GM23338 (cell line): ENCODE data around the gene RNF115. TPM values are rescaled to one million over a fixed set of nuclear protein-coding genes. Genes with fewer than 3 reads are reported as not detected.

Experiments
- ATAC-seq: fragments of 200-7000 bp; cut with Tn5 transposase; 3 replicates; pipeline ENCODE4 v1.9.1; 2020
- DNase-seq: peaks from one replicate; pipeline ENCODE4 v3.0.0-alpha.2; 2015; ENCODE audit warnings: low spot score
- H2AFZ ChIP-seq: fragments of 200-600 bp; sonication (generic); 2 replicates; pipeline ENCODE4 v1.8.0; 2016; ENCODE audit warnings: antibody characterized with exemption, mild to moderate bottlenecking, moderate library complexity
- H3F3A ChIP-seq: fragments of 200-600 bp; sonication (generic); replicated peaks from 2 replicates; pipeline ENCODE4 v1.8.0; 2017; ENCODE audit warnings: antibody characterized with exemption, mixed run types, low read depth
- H3K27ac ChIP-seq: fragments of 200-600 bp; sonication (generic); 2 replicates; pipeline ENCODE4 v1.6.1; 2016; ENCODE audit warnings: low read depth
- H3K27me3 ChIP-seq: fragments of 200-600 bp; sonication (generic); 2 replicates; pipeline ENCODE4 v1.8.0; 2016; ENCODE audit warnings: mild to moderate bottlenecking, mixed run types, moderate library complexity; ENCODE audit not compliant: insufficient read depth
- H3K36me3 ChIP-seq: fragments of 200-600 bp; sonication (generic); 2 replicates; pipeline ENCODE4 v1.8.0; 2016; ENCODE audit warnings: mild to moderate bottlenecking; ENCODE audit not compliant: insufficient read depth
- H3K4me1 ChIP-seq: fragments of 200-600 bp; sonication (generic); 2 replicates; pipeline ENCODE4 v1.8.0; 2016; ENCODE audit warnings: mild to moderate bottlenecking, moderate library complexity; ENCODE audit not compliant: insufficient read depth
- H3K4me2 ChIP-seq: fragments of 200-600 bp; sonication (generic); 2 replicates; pipeline ENCODE4 v1.7.1; 2017; ENCODE audit warnings: mixed run types
- H3K4me3 ChIP-seq: fragments of 200-600 bp; sonication (generic); 2 replicates; pipeline ENCODE4 v1.6.1; 2016; ENCODE audit warnings: mixed run types
- H3K79me2 ChIP-seq: fragments of 200-600 bp; sonication (generic); replicated peaks from 2 replicates; pipeline ENCODE4 v1.8.0; 2017; ENCODE audit warnings: mild to moderate bottlenecking; ENCODE audit not compliant: insufficient read depth
- H3K9me2 ChIP-seq: fragments of 200-600 bp; sonication (generic); 2 replicates; pipeline ENCODE4 v1.8.0; 2017; ENCODE audit not compliant: insufficient read depth
- H4K20me1 ChIP-seq: fragments of 200-600 bp; sonication (generic); replicated peaks from 2 replicates; pipeline ENCODE4 v1.8.0; 2017; ENCODE audit warnings: mild to moderate bottlenecking; ENCODE audit not compliant: insufficient read depth
- H3K27ac Mint-ChIP-seq: 2 replicates; pipeline ENCODE4 v1.8.0; 2020; ENCODE audit warnings: inconsistent platforms, mild to moderate bottlenecking, moderate library complexity, mixed read lengths
- H3K27me3 Mint-ChIP-seq: 3 replicates; pipeline ENCODE4 v1.8.0; 2022; ENCODE audit warnings: low read depth, mild to moderate bottlenecking, moderate library complexity, mixed read lengths, inconsistent platforms; ENCODE audit not compliant: insufficient read depth, poor library complexity
- H3K36me3 Mint-ChIP-seq: 3 replicates; pipeline ENCODE4 v1.8.0; 2021; ENCODE audit warnings: low read depth, mild to moderate bottlenecking, inconsistent platforms, moderate library complexity, mixed read lengths
- H3K4me1 Mint-ChIP-seq: 3 replicates; pipeline ENCODE4 v1.8.0; 2020; ENCODE audit warnings: mild to moderate bottlenecking, inconsistent platforms, mixed read lengths
- H3K4me3 Mint-ChIP-seq: 3 replicates; pipeline ENCODE4 v1.8.0; 2021; ENCODE audit warnings: moderate library complexity, mild to moderate bottlenecking, inconsistent platforms, mixed read lengths
- H3K9me3 Mint-ChIP-seq: 3 replicates; pipeline ENCODE4 v1.8.0; 2020; ENCODE audit warnings: moderate library complexity, mild to moderate bottlenecking, inconsistent platforms, mixed read lengths
- CREB1 ChIP-seq: fragments of 250-450 bp; sonication (Bioruptor Pico); IDR thresholded peaks from 2 replicates; pipeline ENCODE4 v1.5.0; 2020; ENCODE audit warnings: low read depth, mild to moderate bottlenecking, moderate library complexity
- CTCF ChIP-seq, 2 experiments: fragments of 200-600 bp in 1 of 2; sonication (generic) in 1 of 2; conservative IDR thresholded peaks; 2 replicates each; pipeline versions ENCODE4 v1.5.1 to v1.6.1; 2016 to 2017; ENCODE audit warnings: antibody characterized with exemption in 2 of 2, low read depth in 2 of 2, mild to moderate bottlenecking in 2 of 2, moderate library complexity in 1 of 2
- ETS1 ChIP-seq: IDR thresholded peaks from 2 replicates; pipeline ENCODE4 v1.6.1; 2016; ENCODE audit warnings: antibody characterized with exemption
- EZH2 ChIP-seq: fragments of 200-600 bp; sonication (generic); IDR thresholded peaks from one replicate; pipeline ENCODE4 v1.8.0; 2017; ENCODE audit warnings: antibody characterized with exemption, mild to moderate bottlenecking, low read depth; ENCODE audit not compliant: unreplicated experiment
- EZH2phosphoT487 ChIP-seq: fragments of 200-600 bp; sonication (generic); IDR thresholded peaks from one replicate; pipeline ENCODE4 v1.8.1; 2018; ENCODE audit warnings: antibody characterized with exemption; ENCODE audit not compliant: unreplicated experiment
- JUNB ChIP-seq: IDR thresholded peaks from one replicate; pipeline ENCODE4 v1.6.1; 2016; ENCODE audit warnings: antibody characterized with exemption; ENCODE audit not compliant: unreplicated experiment
- NANOG ChIP-seq: IDR thresholded peaks from 2 replicates; pipeline ENCODE4 v1.6.1; 2016; ENCODE audit warnings: antibody characterized with exemption, borderline replicate concordance
- POLR2AphosphoS5 ChIP-seq: IDR thresholded peaks from 2 replicates; pipeline ENCODE4 v1.6.1; 2016; ENCODE audit warnings: antibody characterized with exemption, low read depth
- REST ChIP-seq: IDR thresholded peaks from one replicate; pipeline ENCODE4 v1.6.1; 2018; ENCODE audit warnings: antibody characterized with exemption; ENCODE audit not compliant: unreplicated experiment
- STAT1 ChIP-seq: IDR thresholded peaks from one replicate; pipeline ENCODE4 v1.6.1; 2016; ENCODE audit warnings: antibody characterized with exemption; ENCODE audit not compliant: unreplicated experiment
- ZNF114 ChIP-seq: fragments of 250-450 bp; sonication (Bioruptor Pico); IDR thresholded peaks from 2 replicates; pipeline ENCODE4 v1.5.0; 2020; ENCODE audit warnings: mild to moderate bottlenecking, moderate library complexity
- ZNF331 ChIP-seq: fragments of 250-450 bp; sonication (Bioruptor Pico); IDR thresholded peaks from 2 replicates; pipeline ENCODE4 v1.5.0; 2020; ENCODE audit warnings: low read depth, mild to moderate bottlenecking, moderate library complexity
- ZNF462 ChIP-seq: fragments of 250-450 bp; sonication (Bioruptor Pico); IDR thresholded peaks from 2 replicates; pipeline ENCODE4 v1.5.0; 2020; ENCODE audit warnings: mild to moderate bottlenecking, moderate library complexity
- polyA plus RNA-seq: library from polyadenylated mRNA; unstranded; fragments of >200 nt; fragmentation: Nextera tagmentation; extraction: Ambion mirVana; gene quantifications from 2 replicates; pipeline ENCODE4 v1.2.1, GENCODE V29; 2016
- total RNA-seq: library from RNA; depleted of rRNA; stranded (reverse); fragments of >200 nt; shearing (Covaris generic); gene quantifications from 2 replicates; pipeline ENCODE4 v1.2.3, GENCODE V29; 2014

Gene RNF115
- total and polyA plus RNA-seq, 2 experiments from 2014 or later, result 10.6 to 10.9 TPM

- no peak overlapping the region for H2AFZ ChIP-seq
- no peak overlapping the region for H3K4me3 ChIP-seq
- H3K36me3 ChIP-seq, result no peaks in the 10 kb centered on the region; the same call in 1 of the 2 replicates
- ATAC-seq (no peak), DNase-seq (no peak)
- Mint-ChIP-seq H3K27me3 (peaks cover 3% of the 10 kb centered on the region), H3K9me3 (peaks cover 15% of the 10 kb centered on the region), H3K4me3 (no peak overlapping the region), H3K4me1 (peaks cover 15% of the 10 kb centered on the region), H3K27ac (no peak overlapping the region), H3K36me3 (peaks cover 35% of the 10 kb centered on the region)
- no peak overlapping the region for H3K4me2 ChIP-seq
- no peaks in the 10 kb centered on the region for H3K27me3 ChIP-seq
- H3K4me1 ChIP-seq, result 0 out of 2 replicates have a peak, but pooled peaks cover 9% of the 10 kb centered on the region
- TF ChIP-seq CTCF (conservative IDR thresholded peaks at IDR 0.05; ENCODE audit: low read depth in 2 of 2) (no peak), ZNF331 (CRISPR knock-in tag) (no peak), STAT1 (no peak), ZNF114 (CRISPR knock-in tag) (no peak), EZH2phosphoT487 (no peak), EZH2 (no peak), ETS1 (no peak), REST (no peak), ZNF462 (CRISPR knock-in tag) (no peak), POLR2AphosphoS5 (no peak), NANOG (no peak), JUNB (no peak), CREB1 (CRISPR knock-in tag) (no peak)
- H3K79me2 ChIP-seq, result peaks cover 84% of the 10 kb centered on the region
- no peak overlapping the region for H3K27ac ChIP-seq
- H3K9me2 ChIP-seq, result no peaks in the 10 kb centered on the region
- no peaks in the 10 kb centered on the region for H3F3A ChIP-seq
- no peaks in the 10 kb centered on the region for H4K20me1 ChIP-seq
Observed at GRCh38 chr1:145799806-145800205, 24.1 kb downstream of the RNF115 start.
